ENCODE results near the gene FAM118A.
A peak's percentile ranks its signal among the peaks of the same experiment; 100 is the strongest.
"Not testable (repeated sequence)": the region's sequence is repeated elsewhere in the genome, so short reads cannot be mapped to it uniquely, and the experiment has no call there.

FAM118A gene

DNA sequence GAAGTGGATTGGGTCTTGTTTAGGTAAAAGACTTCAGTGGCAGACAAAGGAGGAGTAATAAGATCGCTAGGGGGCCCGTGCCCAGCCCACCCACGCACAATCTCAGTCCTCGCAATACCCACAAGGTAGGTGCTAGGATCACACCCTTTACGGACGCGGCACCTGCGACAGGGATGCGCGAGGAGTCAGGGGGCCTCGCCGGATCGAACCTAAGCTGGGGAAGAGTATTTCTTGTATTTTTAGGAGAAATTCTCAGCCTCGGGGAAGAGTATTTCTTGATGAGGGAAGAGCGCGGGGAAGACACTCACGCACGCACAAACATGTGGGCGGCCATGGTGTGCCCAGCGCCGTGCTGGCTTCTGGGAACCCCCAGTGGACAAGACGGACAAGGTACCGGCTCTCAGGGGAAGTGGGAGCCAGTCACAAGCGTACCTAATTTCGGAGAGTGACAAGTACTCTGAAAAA, 745 bp upstream of the FAM118A start:
- DNase-seq (ENCODE audit: low read depth) = no peak

DNA sequence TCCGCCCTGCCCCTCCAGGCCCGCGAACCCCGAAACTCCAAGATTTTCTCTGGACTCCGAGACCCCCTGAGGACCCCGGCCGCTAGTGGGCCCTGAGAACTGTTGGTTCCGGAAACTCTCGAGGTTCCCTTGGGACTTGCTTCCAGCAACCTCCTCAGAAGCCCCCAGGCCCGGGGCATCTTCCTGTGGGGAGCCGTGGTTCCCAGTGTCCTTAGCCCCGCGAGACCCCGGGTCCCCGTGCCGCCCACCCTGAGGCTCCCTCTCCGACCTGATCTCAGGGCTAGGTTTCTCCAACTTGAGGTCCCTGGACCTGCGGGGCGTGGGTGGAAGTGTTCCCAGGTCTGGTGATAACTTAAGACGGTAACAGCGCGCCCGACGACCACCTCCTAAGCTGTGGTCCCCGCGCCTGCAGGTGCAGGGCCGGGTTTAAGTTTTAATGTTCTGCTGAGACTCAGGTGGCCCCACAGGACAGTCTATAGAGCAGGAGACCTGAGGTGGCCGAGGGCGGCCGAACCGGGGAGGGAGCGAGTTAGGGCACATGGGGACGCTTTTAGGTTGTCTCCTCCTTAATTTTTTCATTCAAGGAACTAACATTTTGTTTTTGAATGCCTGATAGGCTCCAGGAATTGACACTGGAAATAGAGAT, 720 bp downstream of the FAM118A start:
- DNase-seq (ENCODE audit: low read depth) = no peak

DNA sequence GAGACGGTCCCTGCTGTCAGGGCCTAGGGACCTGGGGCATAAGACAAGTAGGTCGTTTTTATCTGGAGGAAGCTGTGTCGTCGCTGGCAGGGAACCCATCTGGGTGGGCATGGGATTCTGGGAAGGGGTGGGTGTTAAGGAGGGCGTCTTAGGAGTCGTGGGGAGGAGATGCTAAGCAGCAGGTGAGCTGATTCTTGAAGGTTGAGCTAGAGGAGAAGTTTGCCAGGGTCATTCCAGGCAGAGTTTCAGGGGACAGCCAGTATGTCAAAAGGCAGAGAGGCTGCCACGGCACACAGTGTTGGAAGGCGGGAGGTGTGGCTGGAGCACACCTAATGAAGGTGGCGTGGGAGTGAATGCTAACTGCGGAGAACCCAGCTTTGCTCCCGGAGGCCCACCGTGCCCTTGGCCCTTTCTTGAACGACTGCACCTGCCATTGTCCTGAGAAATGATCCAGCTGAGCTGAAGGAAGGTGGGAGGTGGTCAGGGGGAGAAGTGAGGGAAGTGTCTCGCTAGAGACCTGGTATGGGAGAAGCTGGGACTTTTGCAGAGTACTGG, 1.3 kb downstream of the FAM118A start:
- DNase-seq (ENCODE audit: low read depth) = no peak

DNA sequence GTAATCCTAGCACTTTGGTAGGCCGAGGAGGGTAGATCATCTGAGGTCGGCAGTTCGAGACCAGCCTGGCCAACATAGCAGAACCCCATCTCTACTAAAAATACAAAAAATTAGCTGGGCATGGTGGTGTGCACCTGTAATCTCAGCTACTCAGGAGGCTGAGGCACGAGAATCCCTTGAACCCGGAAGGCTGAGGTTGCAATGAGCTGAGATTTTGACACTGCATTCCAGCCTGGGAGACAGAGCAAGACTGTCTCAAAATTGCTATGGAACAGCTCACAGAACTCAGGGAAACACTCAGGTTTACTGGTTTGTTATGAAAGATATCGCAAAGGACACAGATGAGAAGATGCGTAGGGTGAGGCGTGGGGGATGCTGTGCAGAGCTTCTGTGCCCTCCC, 2.7 kb downstream of the FAM118A start:
- DNase-seq (ENCODE audit: low read depth) = no peak

DNA sequence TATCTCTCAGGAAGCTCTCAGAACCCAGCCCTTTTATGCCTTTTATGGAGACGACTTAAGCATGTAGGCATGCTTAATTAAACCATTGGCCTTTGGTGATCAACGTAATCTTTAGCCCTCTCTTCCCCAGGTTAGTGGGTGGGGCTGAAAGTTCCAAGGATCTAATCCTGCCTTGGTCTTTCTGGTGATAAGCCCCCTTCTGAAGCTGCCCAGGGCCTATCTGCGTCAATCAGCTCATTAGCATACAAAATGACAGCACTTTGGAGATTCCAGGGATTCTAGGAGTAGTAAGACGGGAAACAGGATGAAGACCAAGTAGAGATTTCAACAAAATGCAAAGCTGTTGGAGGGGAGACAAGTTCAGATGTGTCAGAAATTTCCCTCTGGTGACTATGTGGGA, 3.1 kb downstream of the FAM118A start:
- no peak for DNase-seq (ENCODE audit: low read depth)

DNA sequence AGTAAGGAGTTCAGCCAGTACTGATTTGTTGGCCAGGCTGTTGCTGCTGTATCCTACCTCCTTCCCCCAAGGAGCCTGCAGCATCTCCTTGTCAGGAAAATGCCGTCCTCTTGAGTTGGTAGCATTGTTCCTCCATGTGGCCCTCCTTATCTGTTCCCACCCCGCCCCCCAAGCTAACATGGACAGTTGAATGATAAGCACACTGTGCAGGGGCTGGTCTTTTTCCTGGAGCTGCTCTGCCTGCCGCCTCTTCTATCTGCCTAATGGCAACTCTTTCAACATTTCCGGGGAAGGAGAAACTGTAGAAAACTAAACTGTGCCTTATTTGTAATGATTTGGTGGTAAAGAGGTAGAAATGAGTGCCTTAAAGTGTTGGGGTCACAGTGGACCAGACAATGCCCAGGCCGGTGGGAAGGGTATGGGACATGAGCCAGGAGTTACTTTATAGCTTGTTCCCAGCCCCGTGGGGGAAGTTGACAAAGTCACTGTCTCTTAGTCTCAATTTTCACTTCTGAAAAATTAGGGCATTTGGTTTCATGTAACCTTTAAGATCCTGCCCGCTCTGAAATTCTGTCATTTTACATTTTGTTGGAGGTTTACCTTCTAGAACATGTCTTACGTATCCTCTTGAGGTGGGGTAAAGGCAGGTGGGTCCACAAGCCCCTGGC, 4.5 kb downstream of the FAM118A start:
- no peak for DNase-seq (ENCODE audit: low read depth)

DNA sequence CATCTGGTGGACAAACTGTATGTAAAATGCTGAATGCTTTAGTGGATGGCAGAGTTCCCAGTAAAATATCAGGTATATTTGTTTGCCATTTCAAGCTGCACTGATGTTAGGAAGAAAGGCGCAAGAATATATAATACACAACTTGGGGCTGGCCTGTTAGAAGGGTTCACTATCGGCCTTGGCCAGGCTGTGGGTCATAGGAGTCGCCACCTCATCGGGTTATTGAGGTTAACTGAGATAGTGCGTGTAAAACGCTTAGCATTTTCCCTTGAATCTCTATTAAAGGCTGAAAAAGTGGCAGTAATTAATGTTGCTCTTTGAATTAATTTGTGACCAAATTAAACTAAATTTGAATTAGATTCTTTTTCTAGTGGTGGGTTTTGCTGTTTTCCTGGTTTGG, 5.1 kb downstream of the FAM118A start:
- DNase-seq (ENCODE audit: low read depth) = no peak

DNA sequence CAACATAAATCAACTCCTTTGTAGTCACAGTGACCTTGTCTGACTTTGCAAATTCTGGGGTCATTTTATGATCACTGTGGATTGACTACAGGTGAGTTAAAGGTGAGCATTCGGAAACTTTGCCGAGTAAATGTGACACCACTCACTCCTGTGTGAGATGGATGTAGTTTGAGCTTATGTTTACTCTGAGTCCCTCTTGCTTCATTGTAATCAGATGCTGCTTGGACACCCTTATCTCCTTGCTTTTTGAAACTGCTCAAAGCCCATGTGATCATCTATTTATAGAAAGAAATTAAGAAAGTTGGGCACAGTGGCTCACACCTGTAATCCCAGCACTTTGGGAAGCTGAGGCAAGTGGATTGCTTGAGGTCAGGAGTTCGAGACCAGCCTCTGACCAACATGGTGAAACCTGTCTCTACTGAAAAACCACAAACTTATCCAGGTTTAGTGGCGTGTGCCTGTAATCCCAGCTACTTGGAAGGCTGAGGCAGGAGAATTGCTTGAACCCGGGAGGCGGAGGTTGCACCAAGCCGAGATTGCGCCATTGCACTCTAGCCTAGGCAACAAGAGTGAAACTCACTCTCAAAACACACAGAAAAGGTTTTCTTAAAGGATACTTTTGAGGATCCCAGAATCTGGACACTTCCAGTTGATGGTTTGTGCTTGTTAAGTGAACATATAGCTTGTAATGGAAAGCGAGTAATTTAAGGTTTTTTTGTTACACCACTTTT, 7.2 kb downstream of the FAM118A start:
- no peak for DNase-seq (ENCODE audit: low read depth)

DNA sequence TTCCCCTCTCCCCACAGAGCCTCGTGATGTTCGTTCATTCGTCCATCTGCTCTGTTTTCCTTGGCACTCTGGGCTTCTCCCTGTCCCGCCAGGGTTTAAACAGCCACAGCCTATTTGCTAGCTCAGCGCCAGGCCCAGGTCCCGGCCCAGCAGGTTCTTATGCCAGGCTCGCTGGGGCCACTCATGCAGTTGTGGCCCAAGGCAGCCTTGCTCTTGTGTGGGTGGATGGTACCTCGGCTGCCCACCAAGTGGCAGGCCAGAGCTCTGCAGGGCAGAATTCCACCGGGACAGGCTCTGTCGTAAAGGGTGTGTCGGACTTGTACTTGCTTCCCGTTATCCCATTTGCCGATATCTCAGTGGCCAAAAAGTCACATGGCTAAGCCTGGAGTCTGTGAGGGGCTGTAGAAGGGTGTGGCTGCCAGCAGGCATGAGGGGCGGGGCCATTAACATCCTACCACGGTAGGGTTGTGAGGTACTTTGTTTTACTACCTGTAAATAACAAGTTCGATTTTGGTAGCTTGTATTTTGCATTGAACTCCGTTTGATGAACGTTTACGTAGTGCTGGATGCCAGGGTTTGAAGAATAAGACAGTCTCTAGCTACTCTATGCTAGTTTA, 7.9 kb downstream of the FAM118A start:
- DNase-seq (ENCODE audit: low read depth) = no peak

DNA sequence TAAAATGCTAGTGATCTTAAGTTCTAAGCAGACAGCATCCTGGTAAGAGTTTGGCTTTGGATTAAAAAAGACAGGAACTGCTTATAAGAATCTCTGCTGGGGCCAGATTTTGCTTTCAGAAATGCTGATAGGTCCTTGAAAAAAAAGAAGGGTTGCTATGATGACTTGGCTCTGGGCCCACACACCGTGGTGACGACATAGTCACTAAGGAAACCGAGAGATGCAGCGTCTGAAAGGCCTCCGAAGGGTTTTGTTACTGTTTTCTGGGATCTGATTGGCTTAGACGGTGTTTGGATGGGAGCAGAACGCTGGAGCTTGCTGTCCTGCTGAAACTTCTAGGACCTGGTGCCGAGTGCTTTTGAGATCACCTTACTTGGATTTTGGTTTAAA, 8.4 kb downstream of the FAM118A start:
- peak; percentile 80 for DNase-seq (ENCODE audit: low read depth)

DNA sequence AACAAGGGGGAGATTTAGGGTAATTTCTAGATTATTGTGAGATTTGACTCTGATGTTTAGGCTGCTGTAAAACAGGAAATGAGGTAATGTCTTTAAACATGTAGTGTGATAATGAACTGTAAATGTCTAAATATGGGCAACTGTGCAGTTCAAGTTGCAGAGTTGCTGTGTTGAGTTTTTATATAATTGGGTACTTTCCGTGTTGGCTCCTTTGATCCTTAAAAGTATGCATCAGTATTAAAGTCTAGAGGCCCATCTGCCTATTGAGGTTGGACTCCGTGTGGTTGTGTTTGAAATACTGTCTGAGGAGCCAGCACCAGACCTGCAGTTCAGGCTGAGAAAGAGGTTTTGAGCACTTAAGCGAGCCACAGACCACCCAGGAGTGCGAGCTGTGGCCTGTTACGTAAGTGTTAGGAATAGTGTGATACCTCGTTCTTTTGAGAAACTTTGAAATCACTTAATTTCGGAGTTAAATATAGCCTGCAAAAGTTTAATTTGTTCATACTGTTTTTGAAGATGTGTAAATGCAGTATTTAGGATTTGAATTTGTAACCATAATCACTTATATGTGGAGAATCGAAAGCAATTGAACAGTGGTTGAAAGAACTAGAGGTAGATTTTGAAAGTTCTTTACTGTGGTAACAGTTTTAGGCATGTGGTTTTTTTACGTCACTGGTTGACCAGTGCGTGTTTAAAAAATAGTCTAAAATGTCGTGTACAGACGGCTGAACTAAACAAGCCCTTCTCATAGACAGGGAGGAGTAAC, 9.0 kb downstream of the FAM118A start:
- peak; percentile 39 for DNase-seq (ENCODE audit: low read depth)

DNA sequence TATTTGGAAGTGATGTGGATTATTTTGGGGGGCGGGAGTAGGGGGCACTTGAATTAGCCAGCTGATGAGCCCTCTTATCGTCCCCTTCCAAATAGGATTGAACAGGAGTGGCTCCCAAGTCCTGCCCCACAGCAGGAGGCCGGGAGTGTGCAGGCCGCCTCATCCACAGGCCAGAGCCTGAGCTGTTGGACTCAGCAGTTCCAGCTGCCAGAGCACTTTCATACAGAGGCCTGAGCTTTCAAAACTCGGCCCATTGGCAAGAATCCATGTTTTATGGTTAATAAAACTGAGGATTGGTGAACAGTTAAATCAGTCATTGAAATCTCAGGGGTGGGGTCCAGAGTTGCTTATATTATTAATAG, 9.6 kb downstream of the FAM118A start:
- DNase-seq (ENCODE audit: low read depth) = no peak

DNA sequence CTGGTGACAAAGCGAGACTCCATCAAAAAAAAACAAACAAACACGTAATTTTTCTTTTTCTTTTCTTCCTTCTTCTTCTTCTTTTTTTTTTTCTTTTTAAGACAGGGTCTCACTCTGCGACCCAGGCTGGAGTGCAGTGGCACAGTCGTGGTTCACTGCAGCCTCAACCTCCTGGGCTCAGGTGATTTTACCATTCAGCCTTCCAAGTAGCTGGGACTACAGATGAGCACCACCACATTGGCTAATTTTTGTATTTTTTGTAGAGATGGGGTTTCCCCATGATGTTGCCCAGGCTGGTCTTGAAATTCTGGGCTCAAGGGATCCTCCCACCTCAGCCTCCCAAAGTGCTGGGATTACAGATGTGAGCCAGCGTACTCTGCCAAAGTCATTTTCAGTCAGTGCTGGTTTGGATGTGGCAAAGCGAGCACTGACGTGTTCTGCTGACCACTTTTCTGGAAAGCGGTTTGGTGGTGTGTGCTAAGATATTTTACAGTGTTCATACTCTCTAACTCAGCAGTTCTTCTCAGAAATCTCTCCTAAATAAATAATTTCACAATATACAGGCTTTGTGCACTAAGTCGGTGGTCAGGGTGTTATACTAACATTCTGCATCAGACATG, 10.7 kb downstream of the FAM118A start:
- no peak for DNase-seq (ENCODE audit: low read depth)

DNA sequence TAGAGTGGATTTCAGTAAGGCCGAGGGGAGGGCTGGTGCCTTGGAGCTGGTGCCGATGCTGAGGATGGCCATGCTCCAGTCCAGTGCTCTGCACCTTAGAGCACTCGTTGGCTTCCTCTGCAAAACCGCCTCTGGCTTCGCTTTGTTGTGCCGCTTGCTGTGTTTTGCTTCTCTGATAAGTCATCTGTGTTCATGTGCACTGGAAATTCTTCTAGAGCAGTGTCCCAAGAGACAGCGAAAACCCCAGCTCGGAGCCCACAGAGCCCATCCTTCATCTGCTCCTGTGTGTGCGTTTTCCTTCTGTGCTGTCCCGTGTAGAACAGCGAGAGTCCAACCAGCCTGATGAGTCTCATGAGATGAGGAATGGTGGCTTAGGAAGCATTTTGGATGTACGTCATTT, 12.1 kb downstream of the FAM118A start:
- DNase-seq (ENCODE audit: low read depth) = no peak

DNA sequence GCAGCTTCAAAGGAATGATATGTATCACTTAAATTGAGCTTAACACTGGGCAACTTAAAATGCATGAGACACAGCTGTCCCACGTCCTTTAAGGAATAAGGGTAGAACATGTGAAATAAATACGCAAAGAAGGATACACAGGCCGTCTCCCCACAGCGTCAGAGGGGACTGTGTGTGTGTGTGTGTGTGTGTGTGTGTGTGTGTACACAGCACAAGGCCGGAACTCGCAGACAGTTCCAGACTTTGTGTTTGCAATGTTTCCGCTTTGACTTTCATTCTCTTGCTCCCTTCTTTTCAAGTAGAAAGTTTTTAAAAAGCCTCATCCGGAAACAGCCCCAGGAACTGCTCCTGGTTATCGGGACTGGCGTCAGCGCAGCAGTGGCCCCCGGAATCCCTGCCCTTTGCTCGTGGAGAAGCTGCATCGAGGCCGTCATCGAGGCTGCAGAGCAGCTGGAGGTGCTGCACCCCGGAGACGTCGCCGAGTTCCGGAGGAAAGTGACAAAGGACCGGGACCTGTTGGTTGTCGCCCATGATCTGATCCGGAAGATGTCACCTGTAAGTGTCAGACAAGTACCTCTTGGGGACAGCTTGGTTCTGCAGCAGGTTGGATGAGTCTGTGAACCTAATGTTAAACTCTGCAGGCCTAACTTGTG, 13.3 kb downstream of the FAM118A start:
- no peak for DNase-seq (ENCODE audit: low read depth)

DNA sequence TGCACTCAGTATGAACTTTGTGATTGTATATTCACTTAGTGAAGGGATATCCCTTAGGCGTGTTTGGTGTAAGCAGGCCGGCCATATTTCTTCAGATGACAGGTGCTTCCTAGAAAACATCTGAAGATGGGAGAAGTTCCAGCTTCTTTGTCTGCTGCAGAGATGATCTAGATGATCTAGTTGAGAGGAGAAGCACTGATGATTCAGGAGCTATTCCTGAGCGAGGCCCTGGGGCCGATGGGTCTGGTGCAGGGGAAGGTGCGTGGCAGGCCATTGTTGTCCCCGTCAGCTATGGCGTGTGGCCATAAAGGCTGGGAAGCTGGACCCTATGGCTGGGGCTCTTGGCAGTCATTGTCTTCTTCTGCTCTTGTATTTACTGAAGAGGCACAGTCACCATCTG, 14.0 kb downstream of the FAM118A start:
- no peak for DNase-seq (ENCODE audit: low read depth)

DNA sequence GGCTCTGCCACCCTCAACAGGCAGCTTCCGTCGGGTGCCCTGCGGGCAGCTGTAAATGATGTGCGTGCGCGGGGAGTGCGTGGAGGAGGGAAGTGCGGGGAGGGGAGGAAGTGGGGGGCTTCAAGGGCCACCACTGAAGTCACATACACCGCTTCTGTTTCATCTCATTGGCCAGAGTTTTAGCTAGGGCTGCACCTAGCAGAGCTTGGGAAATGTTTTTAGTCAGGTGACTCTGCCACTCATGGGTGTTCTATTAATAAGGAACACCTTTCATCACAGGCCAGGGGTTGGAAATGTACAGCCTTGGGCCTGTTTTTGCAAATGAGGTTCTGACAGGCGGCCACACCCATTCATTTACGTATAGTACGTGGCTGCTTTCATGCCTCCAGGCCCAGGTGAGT, 14.6 kb downstream of the FAM118A start:
- no peak for DNase-seq (ENCODE audit: low read depth)

DNA sequence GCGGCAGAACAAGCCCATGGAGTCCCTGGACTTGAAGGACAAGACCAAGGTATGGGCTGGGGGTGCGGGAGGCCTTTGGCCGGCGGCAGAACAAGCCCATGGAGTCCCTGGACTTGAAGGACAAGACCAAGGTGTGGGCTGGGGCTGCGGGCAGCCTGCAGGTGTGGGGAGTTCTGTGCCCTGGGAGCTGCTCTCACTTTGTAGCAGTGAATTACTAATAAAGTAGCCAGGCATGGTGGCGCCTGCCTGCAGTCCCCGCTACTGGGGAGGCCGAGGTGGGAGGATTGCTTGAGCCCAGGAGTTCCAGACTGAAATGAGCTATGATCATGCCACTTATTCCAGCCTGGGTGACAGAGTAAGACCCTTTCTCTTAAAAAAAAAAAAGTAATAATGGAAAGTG, 18.5 kb downstream of the FAM118A start:
- DNase-seq (ENCODE audit: low read depth) = not testable (repeated sequence)

DNA sequence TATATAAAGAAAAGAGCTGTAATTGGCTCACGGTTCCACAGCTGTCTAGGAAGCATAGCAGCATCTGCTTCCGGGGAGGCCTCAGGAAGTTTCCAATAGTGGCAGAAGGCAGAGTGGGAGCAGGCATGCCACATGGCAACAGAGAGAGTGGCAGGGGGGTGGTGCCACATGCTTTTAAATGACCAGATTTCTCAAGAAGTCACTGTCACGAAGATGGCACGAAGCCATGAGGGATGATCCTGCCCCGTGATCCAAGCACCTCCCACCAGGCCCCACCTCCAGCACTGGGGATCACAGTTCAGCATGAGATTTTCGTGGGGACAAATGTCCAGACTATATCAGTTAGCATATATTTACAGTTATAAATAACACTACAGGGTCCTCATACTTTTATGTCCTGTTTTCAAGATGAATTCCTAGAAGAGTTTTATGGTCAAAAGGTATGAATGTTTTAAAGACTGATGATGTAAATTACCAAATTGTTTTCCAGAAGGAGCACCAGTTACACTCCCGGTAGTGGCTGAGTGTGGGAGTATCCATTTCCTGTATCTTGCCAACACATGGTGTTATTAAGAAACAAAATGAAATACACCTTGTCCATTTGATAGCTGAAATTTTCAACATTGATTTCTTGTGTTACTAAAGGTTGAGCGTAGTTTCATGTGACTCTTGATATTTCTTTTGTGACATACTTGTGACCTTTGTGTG, 19.2 kb downstream of the FAM118A start:
- DNase-seq (ENCODE audit: low read depth) = no peak

DNA sequence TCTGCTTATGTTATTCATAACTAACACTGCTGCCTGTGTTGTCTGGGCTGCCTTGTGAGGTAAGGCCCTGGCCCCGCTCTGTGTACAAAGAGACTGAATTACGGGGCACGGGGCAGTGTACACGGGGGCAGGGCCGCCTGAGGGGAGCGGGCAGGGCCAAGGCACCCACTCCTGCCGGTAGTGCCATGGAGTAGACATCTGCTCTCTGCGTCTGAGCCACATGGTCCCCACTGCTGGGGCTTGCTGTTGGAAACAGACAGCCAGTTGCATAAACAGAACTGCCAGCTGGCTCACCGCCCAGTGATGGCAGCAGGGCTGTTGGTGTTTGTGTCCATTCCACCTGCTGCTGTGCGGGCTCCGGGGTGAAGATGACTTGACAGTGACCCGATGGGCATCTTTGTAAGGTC, 19.8 kb downstream of the FAM118A start:
- no peak for DNase-seq (ENCODE audit: low read depth)

All from stimulated activated CD8-positive, alpha-beta memory T cell treated with anti-CD3 and anti-CD28 coated beads, Interleukin-12 subunit alpha, Interleukin-12 subunit beta, amount 100 ng/mL, for 1 hour (primary cell).